LNCAP (cell line): ENCODE measurements around the gene MCRS1.

ENCODE experiments used
- CTCF ChIP-seq: fragments of 450-650 bp; IDR thresholded peaks from 2 replicates; pipeline ENCODE4 v1.5.1; 2017; ENCODE audit warnings: mild to moderate bottlenecking

MCRS1 gene

GRCh38 chr12:49578471-49579112, 10.7 kb upstream of the MCRS1 start:
- TF ChIP-seq CTCF: no peak

DNA sequence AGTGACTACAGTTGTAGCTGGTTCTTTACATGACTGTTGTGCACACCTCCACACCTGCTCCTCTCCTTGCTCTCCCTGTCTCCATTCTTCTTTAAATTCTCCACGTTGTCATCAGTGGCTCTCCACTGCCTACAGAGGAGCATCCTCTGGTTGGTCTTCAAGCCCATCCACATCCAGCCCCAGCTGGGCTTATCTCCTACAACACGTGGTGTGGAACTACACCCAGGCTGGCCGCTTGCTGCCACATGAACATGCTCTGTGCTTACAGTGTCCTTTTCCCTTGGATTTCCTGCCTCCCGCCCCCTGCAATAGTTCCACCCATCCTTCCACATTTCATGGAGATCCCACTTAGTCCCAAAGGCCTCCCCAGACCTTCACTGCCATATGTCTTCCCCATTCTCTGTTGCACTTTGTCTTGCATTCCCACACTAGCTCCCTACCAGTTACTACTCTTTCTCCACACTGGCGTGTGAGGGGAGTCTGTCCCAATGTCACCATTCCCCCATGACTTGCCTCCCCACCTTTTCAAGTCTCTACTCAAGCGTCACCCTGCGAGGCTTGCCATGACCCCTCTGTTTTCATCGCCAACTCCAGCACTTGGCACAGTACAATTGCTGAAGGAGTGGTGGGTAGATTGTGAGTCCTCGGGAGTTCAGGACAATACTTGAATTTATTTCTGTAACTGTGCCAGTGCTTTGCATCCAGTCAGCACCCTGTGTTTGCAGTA, 9.8 kb upstream of the MCRS1 start:
- TF ChIP-seq CTCF: no peak

- TF ChIP-seq CTCF: no peak
These were observed 660 bp upstream of the MCRS1 start for GRCh38 chr12:49568442-49569162.

DNA sequence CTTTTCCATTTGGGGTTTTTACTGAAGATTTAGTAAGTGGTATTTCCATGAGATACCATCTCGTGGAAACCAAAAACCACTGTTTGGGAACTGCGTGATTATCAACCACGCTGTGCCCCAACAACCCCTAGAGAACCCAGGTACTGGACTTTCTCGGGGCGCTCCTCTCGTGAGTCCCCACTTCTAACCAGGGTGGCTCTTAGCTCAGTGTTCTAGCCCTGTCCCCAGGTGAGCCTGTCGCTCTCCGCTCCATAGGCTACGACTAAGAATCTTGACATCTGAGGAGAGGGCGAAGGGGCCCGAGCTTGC, 686 bp downstream of the MCRS1 start:
- no peak for TF ChIP-seq CTCF

DNA sequence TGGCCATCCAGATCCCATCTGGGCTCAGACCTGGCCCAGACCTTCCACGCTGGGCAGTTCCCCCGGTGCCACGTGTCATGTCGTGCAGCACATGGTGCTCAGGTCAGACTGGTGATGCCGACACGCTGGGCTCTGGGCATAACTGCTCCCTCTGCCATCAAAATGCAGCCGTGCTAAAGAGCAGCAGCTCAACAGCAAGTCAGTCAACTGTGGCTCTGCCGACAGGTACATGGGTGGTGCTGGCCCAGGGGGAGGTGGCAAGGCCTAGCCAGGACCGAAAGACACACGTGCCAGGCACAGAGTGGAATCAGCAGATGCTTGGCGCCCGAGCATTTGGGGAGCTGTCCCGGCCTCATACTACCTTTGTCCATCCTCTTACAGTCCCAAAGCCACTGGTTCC, 1.6 kb downstream of the MCRS1 start:
- no peak for TF ChIP-seq CTCF

DNA sequence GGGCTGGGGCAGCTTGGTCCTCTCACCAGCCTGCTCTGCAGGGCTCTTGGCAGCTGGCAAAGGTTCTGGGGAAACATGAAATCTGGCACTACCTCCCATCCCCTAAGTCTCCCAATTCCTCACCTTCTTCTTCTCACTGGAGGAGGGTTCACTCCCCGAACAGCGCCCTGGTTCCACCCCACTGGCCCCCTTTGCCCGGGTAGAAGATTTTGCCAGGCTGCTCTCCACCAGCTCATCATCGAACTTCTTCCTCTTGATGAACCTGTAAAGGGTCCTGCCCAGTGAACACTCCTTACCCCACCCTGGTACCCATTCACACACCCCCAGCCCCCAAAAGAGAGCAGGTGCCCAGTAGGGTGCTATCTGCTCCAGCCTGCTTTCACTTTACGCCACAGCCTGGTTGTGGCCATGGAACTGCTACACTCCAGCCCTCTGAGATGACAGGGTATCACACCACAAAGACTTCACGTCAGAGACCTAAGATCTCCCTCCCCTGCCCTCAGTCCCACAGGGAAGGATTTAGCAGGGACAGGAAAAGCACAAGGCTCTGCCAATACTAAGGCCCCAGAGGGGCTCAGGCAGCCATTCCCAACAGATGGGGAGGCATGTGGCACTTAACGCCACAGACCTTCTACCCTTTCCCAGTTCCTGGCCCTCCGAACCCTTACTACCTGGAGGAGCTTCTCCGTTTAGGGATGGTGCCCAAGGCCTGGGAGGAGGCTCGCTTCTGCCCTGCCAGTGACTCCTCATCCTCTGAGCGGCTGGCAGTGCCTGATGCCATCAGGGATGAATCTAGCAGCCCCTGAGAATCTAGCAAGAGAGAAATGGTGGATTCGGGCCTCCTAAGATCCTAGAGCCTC, 2.3 kb downstream of the MCRS1 start:
- TF ChIP-seq CTCF: no peak

DNA sequence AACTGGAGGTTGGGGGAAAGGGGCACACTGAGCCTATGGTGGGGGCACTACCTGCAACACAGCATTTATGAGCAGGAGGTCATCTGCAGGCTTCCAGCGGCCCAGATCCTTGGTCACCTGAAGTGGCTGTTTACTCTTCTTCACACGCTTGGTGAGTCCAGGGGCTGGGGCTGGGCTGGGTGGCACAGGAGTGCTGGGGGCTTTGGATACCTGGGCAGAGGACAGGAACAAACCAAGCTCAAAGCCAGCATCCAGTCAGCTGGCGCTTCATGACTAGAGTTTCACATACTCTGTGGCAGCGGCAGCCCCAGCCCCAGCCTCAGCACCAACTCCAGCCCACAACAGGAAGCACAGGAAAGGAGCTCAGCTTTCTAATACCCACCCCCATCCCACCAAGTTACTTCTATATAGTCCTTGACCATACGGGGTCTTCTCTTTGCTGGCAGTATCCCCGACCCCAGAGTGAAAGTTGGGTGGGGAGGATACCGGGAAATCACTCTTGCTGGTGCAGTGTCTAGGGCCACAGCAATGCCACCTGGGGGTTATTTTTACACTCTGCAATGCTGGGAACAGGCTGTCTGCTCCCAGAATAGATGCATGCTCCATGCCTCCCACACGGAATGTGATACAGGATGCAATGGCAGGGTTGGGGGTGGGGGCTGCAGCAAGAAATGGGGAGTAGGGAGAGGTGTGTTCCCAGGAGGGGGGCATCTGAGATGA, 3.1 kb downstream of the MCRS1 start:
- no peak for TF ChIP-seq CTCF
